ENCODE measurements around the gene NIT1.

- TF ChIP-seq CTCF (conservative IDR thresholded peaks at IDR 0.05) (no peak), ZFX (IDR thresholded peaks at IDR 0.05) (no peak)
These were observed 20.0 kb downstream of the NIT1 start for GRCh38 chr1:161137881-161138280.

Measured in C4-2B (cell line).